ENCODE measurements around the gene KIDINS220.

KIDINS220 gene

GRCh38 chr2:8697190-8697589, 140.2 kb downstream of the KIDINS220 start:
- DNase-seq (ENCODE audit: low spot score), result no peak

- DNase-seq (ENCODE audit: low spot score), result no peak
Observed at GRCh38 chr2:8694737-8695136, 142.7 kb downstream of the KIDINS220 start.

DNA sequence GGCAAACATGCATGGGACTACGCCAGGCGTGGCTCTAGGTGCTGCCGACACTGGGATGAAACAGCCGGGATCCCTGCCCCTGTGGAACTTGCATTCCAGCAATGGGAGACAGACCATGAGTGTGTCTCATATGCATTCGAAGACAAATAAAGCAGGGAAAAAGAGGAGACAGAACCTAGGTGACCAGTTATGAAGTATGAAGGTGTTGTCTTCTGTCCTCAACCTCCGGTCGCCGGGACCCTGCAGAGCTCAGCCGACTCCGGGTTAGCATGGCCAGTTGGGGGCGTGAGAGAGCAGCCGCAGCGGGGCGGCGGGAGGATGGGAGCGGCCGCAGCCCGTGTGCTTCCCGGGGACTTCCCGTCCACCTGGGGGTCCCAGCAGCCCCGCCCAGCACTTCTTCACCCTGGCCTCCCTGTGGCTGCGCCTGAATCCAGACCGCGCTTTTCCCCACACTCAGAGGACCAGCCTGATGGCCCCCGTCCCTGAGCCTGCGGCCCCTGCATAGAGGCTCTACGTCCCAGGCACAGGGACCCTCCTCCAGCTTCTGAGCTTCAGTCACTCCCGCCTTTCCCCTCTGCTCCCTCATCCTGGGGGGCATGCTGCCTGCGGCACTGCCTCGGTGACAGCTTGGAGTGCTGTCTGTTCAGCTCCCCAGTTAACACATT, 144.1 kb downstream of the KIDINS220 start:
- DNase-seq (ENCODE audit: low spot score), result peak; percentile 4

- no peak for DNase-seq (ENCODE audit: low spot score)
Observed at GRCh38 chr2:8692783-8693156, 144.6 kb downstream of the KIDINS220 start.

- DNase-seq (ENCODE audit: low spot score), result no peak
Observed at GRCh38 chr2:8691859-8692437, 145.5 kb downstream of the KIDINS220 start.

DNA sequence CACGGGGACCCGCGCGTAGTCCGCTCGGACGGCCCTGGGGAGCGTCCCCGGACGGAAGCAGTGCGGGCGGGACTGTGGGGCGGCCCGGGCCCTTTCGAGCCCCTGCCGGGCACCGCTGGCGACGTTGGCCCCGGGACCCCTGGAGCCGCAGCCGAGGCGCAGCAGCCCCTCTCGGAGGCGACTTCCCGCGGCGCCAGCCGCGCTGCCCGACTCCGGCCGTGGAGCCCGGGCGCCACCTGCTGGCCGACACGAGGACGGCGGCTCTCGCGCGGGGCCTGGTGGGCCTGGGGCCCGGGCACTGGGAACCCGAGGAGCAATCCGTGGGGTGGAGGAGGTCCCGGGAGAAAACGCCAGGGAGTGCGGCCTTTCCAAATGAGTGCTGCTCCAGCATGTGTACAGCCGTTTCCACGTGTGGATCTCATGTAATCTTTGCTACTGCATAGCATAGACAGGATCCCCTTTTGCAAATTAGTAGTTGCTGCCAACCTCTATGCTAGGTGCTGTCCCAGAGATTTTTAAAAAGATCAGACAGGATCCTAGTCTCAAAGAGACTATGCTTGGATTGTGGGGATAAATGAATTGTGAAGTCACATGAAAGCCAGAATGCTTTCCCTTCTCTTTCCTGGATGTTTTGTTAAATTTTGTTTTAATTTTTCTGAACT, 151.6 kb downstream of the KIDINS220 start:
- peak; percentile 32 for DNase-seq (ENCODE audit: low spot score)

- DNase-seq (ENCODE audit: low spot score), result peak; percentile 23
Observed at GRCh38 chr2:8684878-8685696, 152.3 kb downstream of the KIDINS220 start.

DNA sequence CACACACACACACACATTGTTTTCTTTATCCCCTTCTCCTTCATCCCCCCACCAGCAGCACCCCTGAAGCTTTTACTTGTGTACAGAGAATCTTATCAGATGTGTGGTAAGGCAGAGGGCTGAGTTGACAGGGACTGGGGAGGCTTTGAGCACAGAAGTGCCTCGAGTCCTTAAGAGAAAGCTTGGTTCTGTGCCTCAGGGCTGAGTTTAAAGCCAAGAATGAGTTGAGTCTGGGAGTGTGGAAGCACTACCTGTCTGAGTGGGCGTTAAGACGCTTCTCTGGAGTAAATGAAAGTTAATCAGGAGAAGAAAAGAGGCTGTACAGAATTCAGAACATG, 152.9 kb downstream of the KIDINS220 start:
- DNase-seq (ENCODE audit: low spot score), result no peak

- peak; percentile 26 for DNase-seq (ENCODE audit: low spot score)
Observed at GRCh38 chr2:8682719-8683667, 154.4 kb downstream of the KIDINS220 start.

DNA sequence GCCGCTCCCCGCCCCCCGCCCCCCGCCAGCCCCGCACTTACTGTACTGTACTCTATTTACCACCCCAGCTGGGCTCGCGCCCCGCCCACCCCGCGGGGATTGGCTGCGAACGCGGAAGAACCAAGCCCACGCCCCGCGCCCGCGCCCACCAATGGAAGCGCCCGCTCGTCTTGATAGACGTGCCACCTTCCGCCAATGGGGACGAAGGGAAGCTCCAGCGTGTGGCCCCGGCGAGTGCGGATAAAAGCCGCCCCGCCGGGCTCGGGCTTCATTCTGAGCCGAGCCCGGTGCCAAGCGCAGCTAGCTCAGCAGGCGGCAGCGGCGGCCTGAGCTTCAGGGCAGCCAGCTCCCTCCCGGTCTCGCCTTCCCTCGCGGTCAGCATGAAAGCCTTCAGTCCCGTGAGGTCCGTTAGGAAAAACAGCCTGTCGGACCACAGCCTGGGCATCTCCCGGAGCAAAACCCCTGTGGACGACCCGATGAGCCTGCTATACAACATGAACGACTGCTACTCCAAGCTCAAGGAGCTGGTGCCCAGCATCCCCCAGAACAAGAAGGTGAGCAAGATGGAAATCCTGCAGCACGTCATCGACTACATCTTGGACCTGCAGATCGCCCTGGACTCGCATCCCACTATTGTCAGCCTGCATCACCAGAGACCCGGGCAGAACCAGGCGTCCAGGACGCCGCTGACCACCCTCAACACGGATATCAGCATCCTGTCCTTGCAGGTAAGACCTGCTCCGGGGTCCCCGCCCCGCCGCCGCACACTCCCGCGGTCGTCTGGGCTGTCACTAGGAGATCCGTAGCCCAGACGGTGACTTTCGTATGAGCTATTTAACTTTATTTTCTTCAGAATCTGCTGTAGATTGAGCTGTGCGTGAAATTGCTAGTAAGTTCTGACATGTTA, 155.4 kb downstream of the KIDINS220 start, which contains the start of gene ID2:
ID2 (plus strand) TSS at position 271 of the 907 bp plus-strand sequence; CDS start at position 381, 110 bp downstream.
- peak; percentile 99 for DNase-seq (ENCODE audit: low spot score)

- peak; percentile 49 for DNase-seq (ENCODE audit: low spot score)
Observed at GRCh38 chr2:8680822-8681760, 156.3 kb downstream of the KIDINS220 start.

DNA sequence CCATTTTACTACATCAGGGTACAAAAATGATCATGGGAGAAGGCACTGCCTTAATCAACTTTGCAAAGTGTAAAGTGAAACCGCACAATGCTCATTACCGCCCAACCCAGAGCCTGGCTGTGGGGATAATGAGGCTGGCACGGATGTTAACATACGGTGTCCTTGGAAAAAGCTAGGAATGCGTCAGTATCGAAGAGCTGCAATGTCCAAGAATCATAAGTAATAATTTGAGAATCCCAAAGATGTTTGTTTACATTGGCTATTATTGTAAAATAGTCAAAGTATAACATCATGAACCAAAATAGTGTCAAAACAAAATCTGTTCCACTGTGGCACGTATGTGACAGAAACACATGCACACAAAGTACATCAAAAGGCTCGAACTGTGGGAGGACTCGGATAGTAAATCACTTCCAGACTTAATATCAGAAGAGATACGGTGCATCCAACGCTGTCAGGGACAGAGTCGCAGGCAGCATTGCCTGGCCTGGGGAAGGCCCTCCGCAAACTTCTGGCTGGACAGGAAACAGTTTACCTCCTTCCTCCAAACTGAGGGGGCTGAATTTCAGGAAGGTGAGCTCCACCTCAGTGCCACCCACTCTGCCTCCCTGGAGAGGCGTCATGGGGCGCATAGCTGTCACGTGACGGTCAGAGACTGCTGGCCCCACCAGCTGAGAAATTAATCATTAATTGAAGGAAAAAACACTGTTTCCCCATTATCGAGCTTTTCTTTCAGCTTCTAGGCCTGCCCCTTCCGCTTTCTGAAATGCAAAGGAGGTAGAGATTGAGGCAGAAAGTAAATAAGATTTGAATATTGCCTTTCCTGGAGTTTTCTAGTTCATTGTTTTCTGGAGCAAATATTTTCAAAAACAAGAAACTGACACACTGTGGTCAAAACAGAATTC, 157.3 kb downstream of the KIDINS220 start:
- DNase-seq (ENCODE audit: low spot score), result peak; percentile 44

GRCh38 chr2:8679567-8679826, 157.9 kb downstream of the KIDINS220 start:
- DNase-seq (ENCODE audit: low spot score), result peak; percentile 39

All from putamen (tissue), 1 donor.